Activated CD4-positive, alpha-beta T cell treated with anti-CD3 and anti-CD28 coated beads, Interleukin-2, amount 50 U/mL, for 4 hours (primary cell): ENCODE measurements around the gene SPSB1.

Experiments used
- DNase-seq, 2 experiments: peaks; one replicate each; pipeline ENCODE4 v3.0.0-alpha.2; 2020

Gene SPSB1

DNA sequence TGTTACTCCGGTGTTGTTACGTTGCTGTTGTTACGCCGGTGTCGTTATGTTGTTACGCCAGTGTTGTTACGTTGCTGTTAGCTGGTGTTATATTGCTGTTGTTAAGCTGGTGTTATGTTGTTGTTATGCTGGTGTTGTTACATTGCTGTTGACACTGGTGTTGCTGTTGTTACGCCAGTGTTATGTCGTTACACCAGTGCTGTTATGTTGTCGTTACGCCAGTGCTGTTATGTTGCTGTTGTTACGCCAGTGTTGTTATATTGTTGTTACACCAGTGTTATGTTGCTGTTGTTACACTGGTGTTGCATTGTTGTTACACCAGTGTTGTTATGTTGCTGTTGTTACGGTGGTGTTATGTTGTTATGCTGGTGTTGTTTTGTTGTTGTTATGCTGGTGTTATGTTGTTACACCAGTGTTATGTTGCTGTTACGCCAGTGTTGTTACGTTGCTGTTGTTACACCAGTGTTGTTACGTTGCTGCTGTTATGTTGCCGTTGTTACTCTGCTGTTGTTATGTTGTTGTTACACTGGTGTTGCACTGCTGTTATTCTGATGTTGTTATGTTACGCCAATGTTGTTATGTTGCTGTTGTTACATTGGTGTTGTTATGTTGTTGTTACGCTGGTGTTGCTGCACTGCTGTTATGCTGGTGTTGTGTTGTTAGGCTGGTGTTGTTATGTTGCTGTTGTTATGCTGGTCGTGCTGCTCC, 32.5 kb upstream of the SPSB1 start:
- DNase-seq, result no peak

DNA sequence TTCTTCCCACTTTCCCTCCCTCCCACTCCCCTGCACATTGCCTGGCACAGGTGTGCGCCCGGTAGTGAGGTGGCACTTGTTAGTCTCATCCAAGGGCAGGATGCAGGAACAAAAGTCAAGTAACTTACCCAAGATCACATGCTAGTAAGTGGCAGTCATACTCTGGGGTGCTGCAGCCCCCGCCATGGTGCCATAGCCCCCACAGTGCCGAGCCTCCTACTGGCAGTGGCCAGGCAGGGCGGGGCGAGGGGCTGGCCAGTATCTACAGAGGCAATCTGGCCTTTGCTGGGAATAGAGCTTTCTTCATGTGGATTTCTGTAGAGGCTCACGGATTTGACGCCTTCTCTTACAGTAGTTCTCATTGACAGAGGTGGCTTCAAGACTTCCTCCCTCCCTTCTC, 31.2 kb upstream of the SPSB1 start:
- DNase-seq, result no peak

DNA sequence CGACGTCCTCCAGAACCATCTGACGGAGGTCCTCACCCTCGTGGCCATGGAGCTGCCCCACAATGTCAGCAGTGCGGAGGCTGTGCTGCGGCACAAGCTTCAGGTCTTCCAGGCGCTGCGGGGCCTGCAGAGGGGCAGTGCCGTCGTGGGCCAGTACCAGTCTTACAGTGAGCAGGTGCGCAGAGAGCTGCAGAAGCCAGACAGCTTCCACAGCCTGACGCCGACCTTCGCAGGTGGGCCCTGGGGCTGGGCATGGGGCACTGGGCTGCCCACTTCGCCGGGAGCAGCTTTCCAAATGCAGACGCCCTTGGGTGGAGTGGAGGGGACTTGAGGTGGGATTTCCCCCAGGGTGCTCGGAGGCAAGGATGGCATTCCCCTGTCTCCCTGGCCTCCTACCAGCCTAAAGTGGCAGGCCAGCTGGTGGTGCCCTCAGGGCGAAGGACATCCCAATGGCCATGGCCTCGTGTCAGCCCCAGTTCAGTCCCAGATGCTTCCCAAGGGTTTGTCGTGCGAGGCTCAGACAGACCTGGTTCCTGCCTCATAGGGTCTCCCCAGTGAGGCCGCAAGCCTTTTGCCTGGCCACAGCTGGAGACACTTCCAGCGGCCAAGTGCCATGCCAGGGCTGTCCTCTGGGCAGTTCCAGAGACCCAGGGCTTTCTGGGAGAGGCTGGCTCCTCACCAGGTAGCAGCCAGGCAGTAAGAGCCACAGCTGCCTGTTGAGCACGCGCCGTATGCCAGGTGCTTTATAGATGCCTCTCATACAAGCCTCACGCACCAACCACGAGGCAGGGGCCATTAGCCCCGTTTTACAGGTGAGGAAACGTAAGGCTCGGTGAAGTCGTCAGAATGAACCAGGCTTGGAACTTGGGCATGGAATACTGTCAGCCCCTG, 30.4 kb upstream of the SPSB1 start:
- no peak for DNase-seq

DNA sequence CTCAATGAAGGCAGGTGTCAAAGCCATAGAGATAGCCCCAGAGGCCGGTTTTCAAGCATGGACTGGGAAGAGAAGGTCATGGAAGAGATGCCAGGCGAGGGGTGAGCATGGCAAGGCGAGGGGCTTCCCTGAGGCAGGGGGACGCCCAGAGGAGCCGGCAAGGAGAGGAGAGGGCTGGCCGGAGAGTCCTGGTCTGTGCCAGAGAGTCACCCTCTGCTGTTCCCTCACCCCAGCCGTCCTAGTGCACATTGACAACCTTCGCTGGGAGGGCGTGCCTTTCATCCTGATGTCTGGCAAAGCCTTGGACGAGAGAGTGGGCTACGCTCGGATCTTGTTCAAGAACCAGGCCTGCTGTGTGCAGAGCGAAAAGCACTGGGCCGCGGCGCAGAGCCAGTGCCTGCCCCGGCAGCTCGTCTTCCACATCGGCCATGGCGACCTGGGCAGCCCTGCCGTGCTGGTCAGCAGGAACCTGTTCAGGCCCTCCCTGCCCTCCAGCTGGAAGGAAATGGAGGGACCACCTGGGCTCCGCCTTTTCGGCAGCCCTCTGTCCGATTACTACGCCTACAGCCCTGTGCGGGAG, 29.3 kb upstream of the SPSB1 start:
- DNase-seq, result no peak

DNA sequence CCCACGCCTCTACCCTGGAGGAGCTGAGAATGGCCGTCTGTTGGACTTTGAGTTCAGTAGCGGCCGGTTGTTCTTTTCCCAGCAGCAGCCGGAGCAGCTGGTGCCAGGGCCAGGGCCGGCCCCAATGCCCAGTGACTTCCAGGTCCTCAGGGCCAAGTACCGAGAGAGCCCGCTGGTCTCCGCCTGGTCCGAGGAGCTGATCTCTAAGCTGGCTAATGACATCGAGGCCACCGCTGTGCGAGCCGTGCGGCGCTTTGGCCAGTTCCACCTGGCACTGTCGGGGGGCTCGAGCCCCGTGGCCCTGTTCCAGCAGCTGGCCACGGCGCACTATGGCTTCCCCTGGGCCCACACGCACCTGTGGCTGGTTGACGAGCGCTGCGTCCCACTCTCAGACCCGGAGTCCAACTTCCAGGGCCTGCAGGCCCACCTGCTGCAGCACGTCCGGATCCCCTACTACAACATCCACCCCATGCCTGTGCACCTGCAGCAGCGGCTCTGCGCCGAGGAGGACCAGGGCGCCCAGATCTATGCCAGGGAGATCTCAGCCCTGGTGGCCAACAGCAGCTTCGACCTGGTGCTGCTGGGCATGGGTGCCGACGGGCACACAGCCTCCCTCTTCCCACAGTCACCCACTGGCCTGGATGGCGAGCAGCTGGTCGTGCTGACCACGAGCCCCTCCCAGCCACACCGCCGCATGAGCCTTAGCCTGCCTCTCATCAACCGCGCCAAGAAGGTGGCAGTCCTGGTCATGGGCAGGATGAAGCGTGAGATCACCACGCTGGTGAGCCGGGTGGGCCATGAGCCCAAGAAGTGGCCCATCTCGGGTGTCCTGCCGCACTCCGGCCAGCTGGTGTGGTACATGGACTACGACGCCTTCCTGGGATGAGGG, 28.5 kb upstream of the SPSB1 start:
- DNase-seq, result no peak

DNA sequence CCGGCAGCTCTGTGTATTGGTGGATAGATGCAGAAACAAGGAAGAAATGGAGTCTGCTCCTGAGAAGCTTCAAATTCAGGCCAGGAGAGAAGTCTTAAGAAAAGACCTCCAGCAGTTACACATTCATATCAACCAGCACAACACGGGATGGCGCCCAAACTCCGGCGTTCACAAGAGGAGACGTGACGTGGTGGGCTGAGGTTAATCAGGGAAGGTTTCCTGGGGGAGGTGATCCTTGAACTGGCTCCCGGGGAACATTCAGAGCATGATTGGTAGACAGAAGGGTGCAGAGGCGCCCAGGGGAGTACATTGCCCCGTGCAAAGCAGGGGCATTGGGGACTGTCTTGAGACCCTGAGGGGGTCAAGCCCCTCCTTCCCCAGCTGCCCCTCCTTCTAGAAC, 27.7 kb upstream of the SPSB1 start:
- DNase-seq, result no peak

DNA sequence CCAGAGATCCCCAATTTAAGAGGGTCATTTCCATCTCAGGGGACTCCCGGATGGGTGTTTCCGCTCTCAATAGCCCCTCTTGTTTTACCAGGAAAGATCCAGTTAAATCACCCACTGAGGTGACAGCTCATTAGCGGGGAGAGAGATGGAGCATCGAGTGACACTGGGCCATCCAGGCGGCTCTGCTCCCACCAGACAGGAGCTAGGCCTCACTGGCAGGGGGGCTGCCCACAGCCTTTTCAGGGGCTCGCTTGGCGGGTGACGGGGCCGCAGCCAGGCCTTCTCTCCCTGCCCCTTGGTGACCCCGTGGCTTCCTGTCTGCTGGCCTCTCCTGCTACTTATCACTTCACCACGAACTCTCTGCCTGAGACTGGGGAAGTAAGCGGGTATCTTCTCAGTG, 26.7 kb upstream of the SPSB1 start:
- DNase-seq, result no peak

DNA sequence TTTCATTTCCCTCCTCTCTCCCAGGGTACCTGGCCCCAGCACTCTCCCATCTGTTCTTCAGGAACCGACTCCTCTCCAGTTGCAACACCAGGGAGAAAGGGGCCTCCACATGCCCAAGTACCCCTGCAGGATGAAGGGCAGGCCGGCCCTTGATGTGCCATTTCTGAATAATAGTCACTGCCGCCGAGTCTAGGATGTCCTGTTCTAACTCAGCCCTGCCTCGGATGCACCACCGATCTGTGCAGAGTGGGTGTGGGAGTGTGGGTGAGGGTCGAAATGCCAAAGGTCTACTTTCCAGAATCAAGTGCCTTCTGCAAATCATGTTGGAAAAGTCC, 25.4 kb upstream of the SPSB1 start:
- no peak for DNase-seq

DNA sequence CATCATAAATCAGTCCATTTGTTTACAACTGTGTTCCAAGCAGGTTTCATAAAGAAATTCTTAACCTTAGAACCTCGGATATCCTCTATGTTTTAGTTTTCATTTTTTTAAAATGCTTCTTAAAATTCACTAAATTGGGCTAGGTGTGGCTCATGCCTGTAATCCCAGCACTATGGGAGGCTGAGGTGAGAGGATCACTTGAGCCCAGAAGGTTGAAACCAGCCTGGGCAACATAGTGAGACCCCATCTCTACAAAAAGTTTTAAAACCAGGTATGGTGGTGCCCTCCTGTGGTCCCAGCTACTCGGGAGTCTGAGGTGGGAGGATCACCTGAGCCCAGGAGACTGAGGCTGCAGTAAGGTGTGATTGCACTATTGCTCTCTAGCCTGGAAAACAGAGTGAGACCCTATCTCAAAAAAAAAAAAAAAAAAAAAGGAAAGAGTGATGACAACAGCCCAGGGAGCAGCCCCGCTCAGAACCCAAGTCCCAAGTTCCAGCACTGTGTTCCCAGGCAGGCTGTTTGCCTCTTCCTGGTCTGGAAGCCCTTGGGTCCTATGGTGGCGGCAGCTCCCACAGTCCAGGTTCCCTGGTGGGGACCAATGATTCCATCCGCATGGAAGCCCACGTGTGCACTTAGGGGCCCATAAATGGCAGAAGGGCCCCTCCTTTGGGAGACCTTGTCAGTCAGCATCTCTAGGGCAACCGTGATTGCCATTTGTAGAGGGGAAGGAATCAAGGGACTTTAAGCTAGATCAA, 24.7 kb upstream of the SPSB1 start:
- no peak for DNase-seq

DNA sequence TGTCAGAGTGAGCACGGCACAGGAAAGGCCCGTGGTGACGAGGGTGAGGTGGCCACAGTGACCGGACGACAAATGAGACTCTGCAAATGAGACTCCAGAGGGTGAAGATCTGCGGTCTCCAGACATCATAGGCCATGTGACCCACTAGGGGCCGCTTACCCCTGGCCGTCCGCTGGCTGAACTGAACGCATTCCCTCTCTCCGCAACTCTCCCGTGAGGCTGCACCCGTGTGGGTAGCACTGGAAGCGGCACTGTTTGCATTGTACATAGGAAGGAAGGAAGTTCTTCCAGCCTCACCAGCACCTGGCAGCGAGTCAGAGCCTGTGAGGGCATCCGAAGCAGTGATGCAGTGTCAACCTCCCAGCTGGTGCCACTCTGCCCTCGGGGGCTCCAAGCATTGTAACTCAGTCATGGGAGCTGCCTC, 23.6 kb upstream of the SPSB1 start:
- no peak for DNase-seq

DNA sequence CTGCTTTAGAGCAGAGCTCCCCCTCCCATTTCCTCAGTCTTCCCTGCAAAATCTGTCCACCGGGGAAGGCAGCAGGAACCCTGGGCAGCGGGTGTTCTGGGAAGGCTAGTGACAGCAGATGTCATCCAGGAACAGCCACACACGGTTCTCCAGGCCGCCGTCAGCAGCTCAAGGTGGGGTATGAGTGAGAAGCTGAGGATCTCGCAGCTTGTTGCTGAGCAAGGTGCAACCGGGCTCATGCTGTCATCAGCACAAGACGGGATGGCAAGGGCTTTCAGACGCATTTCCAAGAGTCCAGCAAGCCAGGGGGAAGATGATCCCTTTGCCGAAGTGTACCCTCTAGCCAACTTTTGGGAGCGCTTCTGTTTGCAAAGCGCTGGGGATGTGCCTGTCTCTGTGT, 23.0 kb upstream of the SPSB1 start:
- no peak for DNase-seq

DNA sequence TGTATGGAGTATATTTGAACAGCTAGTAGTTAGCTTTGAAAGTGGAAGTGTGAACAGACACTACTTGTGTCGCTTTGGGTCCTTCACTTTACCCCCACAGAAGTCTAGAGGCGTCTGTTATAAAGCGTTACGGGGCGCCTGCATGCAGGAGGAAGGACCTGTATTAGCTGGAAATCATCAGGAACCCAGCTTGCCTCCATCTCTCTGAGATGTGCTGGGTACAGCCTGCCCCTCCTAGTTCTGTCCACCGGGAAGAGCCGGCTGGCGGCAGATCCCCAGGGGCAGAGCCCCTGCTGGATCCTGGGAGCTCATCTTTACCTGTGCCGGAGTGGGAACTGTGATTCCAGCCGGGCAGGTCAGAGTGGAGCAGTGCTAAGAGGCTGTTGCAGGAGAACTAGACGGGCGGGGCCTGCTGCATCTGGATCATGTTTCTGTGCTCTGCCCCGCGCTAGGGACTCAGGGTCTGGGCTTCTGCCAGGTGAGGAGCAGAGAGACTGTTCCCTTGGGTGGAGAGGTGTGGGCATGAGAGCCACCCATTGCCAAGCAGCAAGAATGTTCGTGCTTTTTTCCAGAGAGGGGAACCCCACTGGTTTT, 22.3 kb upstream of the SPSB1 start:
- DNase-seq, result no peak

DNA sequence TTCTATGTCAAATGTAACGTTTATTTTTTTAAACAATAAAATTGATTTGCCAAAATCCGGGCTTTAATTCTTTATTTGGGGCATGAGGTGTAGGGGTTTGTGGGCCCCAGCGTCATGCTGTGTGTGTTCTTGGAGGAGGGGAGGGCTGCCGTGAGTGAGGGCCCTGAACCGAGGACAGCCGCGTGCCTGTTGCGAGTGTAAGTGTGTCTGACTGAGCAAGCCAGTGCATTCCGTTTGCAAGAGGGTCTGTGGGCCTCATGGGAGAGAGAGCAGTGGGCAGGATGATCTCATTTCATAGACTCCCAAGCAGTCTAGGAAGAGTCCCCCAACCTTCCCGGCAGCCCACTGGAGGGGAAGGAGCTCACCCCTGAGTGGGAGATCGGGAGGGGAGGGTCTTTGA, 21.4 kb upstream of the SPSB1 start:
- DNase-seq, result no peak

DNA sequence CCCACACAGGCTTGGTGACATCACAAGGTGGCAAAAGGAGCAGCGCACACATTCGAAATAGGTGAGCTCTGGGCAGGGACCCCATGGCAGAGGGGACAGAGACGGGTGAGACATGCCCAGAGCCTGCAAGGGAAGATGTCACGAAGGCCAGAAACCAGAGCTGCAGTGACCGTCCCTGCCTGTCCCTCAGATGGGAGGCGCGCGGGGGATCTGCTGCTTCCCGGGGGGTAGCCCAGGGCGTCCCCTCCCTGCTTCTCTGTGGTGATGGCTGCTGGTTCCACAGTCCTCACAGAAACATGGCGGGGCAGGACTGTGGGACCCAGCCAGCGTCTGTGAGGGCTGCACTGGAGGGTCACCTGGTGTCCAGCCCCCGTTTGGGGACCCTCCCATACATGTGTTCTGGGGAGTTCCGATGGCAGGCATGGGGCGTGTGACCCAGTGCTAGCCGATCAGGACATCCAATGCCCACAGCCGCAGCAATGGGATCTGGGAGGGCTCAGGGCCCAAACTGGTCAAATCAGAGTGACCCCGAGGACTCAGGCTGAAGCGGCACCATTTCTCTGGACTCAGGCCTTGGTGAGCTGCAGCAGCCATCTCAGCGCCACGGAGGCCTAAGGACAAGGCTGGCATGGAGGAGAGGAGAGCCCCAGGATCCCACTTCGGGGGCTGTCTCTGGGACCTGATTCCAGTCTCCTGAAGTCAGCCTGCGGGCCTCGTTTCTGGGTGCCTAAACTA, 20.7 kb upstream of the SPSB1 start:
- no peak for DNase-seq

DNA sequence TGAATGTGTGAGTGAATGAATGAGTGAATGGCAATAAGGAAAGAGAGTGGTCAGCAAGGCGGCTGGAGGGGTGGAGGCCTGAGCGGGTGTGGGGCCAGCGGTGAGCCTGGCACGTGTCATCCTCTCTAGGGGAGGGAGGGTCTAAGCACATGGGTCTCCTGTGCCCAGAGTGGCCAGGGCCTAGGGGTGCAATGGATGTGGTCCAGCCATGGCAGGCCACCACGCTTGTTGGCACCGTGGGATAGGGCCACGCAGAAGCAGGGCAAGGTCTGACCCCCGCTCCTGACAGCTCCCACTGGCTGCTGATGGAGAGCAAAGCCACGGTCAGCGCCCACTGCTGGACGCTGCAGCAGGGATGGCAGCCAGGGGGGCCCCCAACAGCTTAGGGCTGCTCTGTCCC, 19.5 kb upstream of the SPSB1 start:
- DNase-seq, result no peak

DNA sequence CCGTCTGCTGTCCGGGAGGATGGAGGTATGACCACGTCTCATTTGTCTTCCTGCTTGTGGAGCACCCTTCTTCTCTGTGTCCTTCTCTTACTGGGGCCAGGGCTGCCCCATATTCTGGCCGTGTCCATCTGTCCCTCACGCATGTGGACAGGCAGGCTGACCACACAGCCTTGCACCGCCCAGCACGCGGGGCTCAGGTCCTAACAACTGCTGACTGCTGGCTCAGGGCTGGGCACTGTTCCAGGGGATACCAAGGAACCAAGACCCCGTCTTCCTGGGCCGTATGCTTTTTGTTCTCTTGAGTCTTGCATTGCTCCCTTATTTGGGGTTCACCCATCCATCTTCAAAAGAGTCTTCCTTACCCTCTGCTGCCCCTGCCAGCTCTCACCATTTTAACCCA, 17.5 kb upstream of the SPSB1 start:
- no peak for DNase-seq

DNA sequence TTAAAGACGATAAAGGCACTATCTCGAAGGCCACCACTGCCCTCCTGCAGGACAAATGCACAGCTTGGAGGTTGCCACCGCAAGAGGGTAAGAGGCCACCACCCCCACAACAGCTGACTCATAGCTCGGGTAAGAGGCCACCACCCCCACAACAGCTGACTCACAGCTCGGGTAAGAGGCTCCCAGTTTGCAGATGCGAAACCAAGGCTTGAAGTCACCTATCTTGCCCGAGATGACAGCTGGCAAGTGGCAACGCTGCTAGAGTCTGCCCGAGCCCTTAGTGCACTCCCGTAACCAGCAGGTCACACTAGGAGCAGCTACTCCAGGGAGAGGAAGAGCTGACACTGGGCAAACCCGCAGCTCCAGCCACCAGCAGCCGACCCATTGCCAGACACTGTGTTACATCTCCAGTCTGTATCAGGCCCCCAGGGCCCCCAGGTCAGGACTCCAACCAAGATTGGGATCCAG, 17.1 kb upstream of the SPSB1 start:
- DNase-seq, result peak; percentile 60 to 65

DNA sequence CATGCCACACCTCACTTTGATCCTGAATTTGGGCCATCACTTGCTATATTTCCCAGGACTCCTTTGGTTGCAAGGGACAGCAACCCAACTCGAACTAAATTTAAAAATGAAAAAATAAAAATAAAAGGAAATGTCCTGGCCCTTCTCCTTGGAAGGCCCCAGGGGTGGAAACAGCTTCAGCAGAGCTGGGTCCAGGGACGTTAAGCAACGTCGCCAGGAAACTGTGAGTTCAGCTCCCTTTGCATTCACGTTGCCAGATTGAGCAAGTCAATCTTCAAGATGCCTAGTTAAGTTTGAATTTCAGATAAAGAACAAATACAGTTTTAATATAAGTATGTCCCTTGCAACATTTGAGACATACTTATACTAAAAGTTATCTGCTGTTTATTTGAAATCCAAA, 14.6 kb upstream of the SPSB1 start:
- no peak for DNase-seq

DNA sequence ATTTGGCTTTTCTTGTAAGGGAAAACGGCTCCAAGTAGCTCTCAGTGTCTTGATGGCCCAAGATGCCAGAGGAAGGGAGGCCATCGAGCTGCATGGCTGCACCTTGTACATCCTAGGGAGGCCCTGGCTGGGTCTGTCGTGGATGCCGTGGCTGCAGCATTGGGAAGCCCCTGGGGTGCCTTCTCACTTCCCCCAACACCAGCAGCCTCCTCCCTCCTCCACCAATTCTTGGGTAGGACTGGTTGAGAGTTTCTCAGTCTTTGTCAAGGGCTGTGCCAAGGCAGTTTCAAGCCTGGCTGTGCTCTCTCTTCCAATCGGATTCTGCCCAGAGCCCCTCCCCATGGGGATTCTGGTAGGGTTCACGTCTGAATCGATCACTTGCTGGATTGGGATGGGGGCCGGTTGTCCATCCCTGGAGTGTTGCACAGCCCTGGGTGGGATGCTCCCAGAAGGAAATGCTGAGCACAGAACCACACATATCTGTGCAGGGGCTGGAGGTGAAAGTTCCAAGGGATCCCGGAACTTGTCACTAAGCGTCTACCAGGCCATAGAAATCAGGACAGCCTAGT, 14.0 kb upstream of the SPSB1 start:
- no peak for DNase-seq

DNA sequence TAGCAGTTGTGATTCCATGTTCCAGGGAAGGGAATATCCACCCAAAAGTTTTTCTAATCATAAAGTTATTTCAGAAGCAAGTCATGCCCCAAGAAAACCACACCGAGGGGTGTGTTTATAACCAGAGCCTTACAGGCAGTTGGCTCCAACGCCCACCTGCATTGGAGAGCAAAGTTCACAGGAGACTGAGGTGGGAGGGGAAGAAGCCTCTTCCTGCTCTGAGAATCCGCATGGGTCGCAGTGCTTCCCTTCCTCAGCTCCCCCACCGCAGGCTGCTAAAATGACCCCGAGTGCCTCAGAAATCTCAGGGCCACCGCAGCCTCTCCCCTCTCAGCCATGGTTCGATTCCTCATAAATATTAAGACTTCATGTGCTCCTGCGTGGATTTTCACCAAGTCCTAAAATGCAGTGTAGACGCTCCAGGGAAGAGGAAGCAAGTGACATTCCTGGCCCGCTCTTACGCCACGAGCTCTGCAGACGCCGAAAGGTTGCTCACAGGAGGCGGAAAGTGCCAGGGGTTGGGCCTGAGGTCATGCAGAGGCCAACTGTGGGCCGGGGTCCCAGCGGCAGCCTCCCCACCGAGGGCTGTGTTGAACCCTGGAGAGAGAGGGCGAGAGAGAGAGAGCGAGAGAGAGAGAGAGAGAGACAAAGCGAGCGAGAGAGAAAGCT, 13.4 kb upstream of the SPSB1 start:
- DNase-seq, result no peak
